GM18951 (cell line): ENCODE data around the gene PLAC1.

Experiments used
- POLR2A ChIP-seq: IDR thresholded peaks from 4 replicates; pipeline ENCODE4 v1.6.1; 2011; ENCODE audit warnings: mild to moderate bottlenecking; ENCODE audit not compliant: insufficient read length, insufficient read depth; ENCODE audit errors: extremely low read depth
- in situ Hi-C: fragments of 300-500 bp; cut with MboI; formaldehyde crosslinking; loops from one replicate; pipeline ENCODE4 v1.12.0; 2022; ENCODE audit warnings: low sequenced_read_pairs, mixed read lengths, inconsistent platforms; ENCODE audit not compliant: unreplicated experiment

PLAC1 gene, protein sequence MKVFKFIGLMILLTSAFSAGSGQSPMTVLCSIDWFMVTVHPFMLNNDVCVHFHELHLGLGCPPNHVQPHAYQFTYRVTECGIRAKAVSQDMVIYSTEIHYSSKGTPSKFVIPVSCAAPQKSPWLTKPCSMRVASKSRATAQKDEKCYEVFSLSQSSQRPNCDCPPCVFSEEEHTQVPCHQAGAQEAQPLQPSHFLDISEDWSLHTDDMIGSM

DNA sequence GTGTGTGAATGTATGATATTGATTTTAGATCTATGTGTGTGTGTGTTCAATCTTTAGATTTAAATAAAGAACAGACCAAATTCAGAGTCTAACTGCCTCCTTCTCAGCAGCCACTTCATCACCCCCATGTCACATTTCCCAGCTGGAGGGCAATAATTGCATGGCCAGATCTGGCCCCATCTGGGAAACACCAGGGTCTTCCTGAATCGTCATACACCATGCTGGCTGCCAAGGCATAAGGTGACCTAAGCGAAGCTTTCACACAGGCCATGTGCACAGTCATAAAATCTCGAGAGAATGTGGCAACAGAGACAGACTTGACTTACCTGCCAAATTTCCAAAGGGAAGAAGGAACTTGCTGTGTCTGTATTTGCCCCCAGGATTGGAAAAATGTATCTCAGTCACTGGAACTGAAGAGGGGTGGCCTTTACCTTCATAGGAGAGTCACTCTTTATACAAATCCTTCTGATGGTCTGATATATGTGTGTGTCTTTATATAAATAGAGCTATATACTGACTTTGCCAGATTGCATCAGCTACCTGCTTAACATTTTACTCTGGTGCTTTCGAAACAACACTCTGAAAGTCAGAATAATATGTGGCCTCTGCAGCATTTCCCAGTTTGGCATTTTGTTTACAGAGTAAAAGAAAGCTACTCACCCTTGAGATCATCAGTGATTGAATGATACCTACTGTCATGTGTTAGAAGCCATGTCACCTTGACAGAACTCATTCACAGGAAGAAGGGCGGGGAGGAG lies at the start of gene PLAC1:
PLAC1 (minus strand) TSS at position 470 of the 758 bp plus-strand sequence. CDS start 91,789 bp downstream, outside the sequence.
- no peak for TF ChIP-seq POLR2A
- in situ Hi-C loops, result no loop called here

DNA sequence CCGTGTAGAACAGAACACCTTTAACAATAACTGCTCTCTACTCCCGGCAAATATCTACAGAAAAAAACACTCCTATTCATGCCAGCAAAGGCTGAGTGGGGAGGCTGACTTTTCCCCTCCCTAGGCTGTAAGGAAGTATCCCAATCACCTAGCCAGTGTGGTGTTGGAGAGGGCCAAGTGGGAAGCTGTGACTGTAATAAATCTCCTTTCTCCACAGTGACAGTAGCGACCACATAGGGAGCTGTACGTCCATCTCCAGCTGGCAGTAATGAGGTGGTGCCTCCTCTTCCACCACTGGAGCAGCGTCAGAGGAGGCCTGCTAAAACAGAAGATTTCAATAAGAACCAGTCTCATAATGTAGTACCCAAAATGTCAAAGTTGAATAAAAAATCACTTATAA lies 47.9 kb upstream of the PLAC1 start:
- in situ Hi-C loops, result no loop called here
- no peak for TF ChIP-seq POLR2A

- in situ Hi-C loops, result no loop called here
- TF ChIP-seq POLR2A, result no peak
Observed at GRCh38 chrX:134695999-134696398, 37.7 kb upstream of the PLAC1 start.

DNA sequence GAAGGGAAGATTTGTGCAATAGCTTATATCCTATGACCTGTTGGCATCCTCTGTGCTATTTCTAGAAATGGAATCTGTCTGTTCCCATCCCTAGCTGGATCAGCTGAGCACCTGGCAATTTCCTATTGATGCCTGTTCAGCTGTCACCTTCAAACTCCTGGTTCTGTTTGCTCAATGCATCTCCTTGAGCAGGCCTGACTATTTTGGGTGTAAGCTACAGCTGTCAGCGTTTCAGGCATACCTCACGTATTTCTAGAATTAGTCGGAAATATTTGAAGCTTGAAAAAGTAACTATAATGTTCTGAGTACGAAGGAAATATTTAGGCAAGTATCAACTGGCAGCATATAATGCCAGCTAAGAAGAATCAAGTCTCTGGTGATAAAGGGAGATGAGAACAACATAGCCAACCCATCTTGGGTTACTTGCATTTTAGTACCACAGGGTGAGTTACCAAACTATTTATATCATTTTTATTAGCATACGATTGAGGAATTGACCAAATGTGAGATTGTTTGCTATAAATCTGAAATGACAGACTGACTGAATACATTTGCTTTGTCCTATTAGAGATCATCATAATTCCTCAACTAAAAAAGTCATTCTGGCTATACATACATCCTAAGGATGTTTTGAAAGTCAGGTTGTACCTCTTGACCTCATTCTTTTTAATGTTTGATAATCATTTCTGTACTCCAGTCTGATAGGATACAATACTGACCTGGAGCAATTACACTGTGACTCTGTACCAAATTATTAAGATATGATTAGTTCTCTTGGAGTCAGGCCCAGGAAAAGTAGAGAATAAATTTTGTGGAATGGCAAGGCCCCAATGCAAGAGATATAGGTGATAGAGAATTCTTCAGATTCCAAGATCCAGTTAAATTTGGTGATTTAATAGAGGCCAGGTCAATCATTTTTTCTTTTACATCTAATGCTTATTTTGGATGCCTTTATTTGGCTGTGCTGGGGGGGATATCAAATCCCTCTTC lies 36.4 kb upstream of the PLAC1 start:
- in situ Hi-C loops, result no loop called here
- no peak for TF ChIP-seq POLR2A

DNA sequence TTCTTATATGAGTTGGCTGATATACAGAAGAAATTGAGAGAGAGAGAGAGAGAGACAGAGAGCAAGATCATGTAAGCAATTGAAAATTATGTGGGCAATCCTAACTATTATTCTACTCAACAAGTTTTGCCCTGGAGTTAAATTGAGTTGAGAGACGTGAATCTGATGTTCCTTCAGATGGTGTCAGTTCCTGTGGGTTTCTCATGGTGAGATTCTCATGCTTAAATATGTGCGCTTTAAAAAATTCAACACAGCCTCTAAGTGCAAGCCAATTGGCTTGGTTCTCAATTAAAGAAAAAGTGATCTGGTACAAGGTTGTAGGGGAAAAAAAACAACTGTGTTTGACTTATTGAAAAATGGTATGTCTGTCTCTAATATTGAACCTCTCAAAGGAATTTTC lies 35.4 kb upstream of the PLAC1 start:
- no peak for TF ChIP-seq POLR2A
- in situ Hi-C loops, result no loop called here

DNA sequence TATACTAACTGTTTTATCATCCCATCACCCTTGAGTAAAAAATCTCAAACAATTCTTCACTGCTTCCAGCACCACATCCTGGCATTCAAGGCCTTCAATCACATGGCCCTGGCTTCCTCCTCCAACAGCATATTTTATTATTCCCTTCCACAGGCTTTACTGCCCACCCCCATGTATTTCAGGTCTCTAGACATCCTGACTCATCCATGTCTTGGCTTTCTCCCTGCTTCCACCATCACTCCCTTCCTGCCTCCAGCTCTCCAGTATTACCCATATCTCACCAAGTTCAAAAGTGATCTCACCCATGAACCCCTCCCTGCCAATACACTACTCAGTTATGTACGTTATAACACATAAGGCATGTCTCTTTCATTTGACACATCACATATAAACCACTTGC lies 34.7 kb upstream of the PLAC1 start:
- in situ Hi-C loops, result no loop called here
- no peak for TF ChIP-seq POLR2A

- in situ Hi-C loops, result no loop called here
Observed at GRCh38 chrX:134692233-134692632, 34.0 kb upstream of the PLAC1 start.

DNA sequence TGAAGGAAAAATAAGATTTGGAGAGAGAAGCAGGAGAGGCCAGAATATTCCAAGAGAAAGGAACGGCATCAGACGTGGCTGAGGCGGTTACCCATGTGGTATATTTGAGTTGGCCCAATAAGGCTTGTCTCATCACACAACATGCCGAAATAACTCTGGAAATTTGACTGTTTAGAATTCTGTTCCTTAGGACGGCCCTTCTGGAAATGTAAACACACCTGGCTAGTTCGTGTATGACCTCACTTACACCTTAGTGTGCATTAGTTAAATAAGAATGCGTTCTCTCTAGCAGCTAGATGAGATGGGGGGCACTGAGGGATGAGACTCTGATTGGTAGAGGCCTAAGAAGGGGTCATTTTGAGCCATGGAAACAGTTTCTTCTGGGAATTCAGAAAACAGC lies 33.2 kb upstream of the PLAC1 start:
- in situ Hi-C loops, result no loop called here
- no peak for TF ChIP-seq POLR2A

More at GRCh38 chrX:134692233-134692632, 34.0 kb upstream of the PLAC1 start:
- TF ChIP-seq POLR2A, result no peak

DNA sequence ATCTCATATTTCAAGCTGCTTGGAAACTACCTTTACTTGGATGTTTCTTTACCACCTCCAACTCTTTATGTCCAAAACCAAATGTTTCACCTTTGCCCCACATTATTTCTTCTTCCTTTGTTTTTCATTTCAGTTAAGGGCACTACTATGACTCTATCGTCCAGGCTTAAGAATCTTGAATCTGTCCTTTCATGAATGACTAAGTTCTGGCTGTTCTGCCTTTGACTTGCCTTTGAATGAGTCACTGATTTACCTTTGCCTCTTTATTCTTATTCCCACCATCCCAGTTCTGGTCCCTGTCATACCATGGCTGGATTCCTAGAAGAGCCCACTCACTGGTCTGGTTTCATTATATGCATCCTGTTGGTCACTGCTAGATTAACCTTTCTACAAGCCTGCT lies 30.6 kb upstream of the PLAC1 start:
- no peak for TF ChIP-seq POLR2A
- in situ Hi-C loops, result no loop called here

GRCh38 chrX:134688031-134688823 lies 30.0 kb upstream of the PLAC1 start:
- in situ Hi-C loops, result no loop called here
- no peak for TF ChIP-seq POLR2A

DNA sequence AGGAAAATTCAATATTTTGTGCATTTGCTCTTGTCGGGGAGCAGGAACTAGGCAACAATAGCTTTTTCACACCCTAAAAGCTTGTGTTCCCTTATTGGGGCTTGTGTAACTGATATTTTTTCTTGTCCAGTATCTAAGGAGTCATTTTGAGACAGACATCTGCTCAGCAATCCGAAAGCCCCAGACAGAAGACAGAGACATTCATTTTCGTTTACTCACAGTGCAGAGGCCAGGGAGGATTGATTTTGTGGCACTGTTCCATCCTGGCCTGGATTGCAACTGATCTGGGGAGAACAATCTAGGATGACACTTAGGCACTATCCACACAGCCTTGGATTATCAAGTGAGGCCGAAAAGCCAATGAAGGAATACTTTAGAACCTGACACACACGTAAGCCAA lies 27.4 kb upstream of the PLAC1 start:
- no peak for TF ChIP-seq POLR2A
- in situ Hi-C loops, result no loop called here

DNA sequence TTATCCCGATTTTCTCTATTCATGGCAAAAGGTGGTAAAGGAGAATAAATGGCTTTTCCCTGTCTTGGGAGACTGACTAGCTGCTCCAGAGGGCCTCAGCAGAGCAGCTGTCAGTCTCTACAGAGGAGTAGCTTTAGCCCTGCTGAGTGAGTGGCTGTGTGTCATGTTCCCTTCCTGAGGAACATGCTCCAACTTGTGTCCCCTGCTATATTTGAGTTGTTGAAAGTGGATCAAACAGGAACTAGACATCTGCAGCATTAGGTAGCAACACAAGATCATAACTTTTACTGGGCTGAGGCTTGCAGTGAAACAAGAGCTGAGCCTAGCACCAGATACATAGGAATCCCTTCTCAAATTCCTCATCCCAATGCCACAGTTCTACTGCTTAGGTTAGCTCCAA lies 26.7 kb upstream of the PLAC1 start:
- in situ Hi-C loops, result no loop called here
- TF ChIP-seq POLR2A, result no peak
